GM12892 (cell line): ENCODE data around the gene BRAT1.

Experiments
- POLR2A ChIP-seq: IDR thresholded peaks from 2 replicates; pipeline ENCODE4 v1.6.1; 2011; ENCODE audit warnings: low read depth, low read length, control low read depth
- POLR2AphosphoS5 ChIP-seq: IDR thresholded peaks from 2 replicates; pipeline ENCODE4 v1.6.1; 2011; ENCODE audit warnings: low read depth, low read length, control low read depth
- TAF1 ChIP-seq: IDR thresholded peaks from 2 replicates; pipeline ENCODE4 v1.6.1; 2011; ENCODE audit warnings: low read depth, mild to moderate bottlenecking, control low read depth, low read length, borderline replicate concordance

GRCh38 chr7:2512179-2512661 is 43.1 kb downstream of the BRAT1 start:
- TF ChIP-seq POLR2AphosphoS5 (no peak), POLR2A (no peak), TAF1 (no peak)
